Vagina (tissue), 2 donors: Measurements from ENCODE around the gene NMNAT3.

ENCODE experiments used
- POLR2AphosphoS5 ChIP-seq, 2 donors: sonication (generic); formaldehyde crosslinking; IDR thresholded peaks; one replicate each; pipeline ENCODE4 v1.9.0; 2017; ENCODE audit warnings: antibody characterized with exemption in 2 of 2, mild to moderate bottlenecking in 2 of 2, low read depth in 1 of 2; ENCODE audit not compliant: insufficient read depth in 1 of 2
- TF ChIP-seq, protein P1 (sequence below), 3 experiments: fragments of 450-650 bp in 2 of 3; fragments of 200-600 bp in 1 of 3; sonication (generic) in 1 of 3; IDR thresholded peaks; one replicate each; pipeline ENCODE4 v1.5.1; 2017 to 2019; ENCODE audit warnings: antibody characterized with exemption in 3 of 3, mild to moderate bottlenecking in 2 of 3, moderate library complexity in 2 of 3

DNA sequence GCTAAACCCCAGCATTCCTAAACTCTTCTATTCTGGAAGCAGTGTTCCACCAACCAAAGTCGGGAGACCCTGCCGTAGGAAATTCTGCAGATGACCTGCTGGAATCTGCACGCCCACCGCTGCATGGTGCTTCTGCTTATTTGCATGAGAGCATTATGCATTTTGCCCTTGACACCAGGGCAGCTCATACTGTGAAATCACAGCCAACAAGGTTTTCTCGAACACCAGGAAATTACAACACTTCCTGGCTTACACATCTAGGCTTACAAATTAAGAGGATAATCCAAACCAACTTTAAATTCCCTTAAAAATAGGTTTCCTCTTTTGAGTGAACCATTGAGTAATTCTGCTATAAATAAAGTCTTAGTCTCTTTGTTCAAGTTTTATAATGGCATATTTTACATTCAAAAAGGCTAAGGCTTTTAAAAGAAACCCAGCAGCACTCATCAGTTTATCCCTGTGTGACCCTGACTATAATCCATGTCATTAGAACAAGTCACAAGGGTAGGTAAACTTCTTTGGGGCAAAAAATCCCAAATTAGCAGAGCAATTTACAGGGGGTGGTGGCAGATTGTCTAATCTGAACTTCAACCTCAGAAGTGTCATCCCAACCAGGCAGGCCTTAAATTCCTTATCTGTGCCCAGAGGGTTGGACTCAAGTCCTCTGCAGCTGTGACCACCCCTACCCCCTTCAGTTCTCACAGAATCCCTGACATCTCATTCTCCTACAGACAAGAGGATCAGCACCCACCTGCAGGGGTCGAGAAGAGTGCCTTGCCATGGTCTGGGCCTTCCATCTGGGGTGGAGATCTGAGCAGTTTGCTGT lies 104.7 kb downstream of the NMNAT3 start:
- TF ChIP-seq POLR2AphosphoS5 (IDR thresholded peaks at IDR 0.05; ENCODE audit: insufficient read depth in 1 of 2, low read depth in 1 of 2) = no peak
- TF ChIP-seq, protein P1, sequence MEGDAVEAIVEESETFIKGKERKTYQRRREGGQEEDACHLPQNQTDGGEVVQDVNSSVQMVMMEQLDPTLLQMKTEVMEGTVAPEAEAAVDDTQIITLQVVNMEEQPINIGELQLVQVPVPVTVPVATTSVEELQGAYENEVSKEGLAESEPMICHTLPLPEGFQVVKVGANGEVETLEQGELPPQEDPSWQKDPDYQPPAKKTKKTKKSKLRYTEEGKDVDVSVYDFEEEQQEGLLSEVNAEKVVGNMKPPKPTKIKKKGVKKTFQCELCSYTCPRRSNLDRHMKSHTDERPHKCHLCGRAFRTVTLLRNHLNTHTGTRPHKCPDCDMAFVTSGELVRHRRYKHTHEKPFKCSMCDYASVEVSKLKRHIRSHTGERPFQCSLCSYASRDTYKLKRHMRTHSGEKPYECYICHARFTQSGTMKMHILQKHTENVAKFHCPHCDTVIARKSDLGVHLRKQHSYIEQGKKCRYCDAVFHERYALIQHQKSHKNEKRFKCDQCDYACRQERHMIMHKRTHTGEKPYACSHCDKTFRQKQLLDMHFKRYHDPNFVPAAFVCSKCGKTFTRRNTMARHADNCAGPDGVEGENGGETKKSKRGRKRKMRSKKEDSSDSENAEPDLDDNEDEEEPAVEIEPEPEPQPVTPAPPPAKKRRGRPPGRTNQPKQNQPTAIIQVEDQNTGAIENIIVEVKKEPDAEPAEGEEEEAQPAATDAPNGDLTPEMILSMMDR (IDR thresholded peaks at IDR 0.05) = no peak
